HepG2 (cell line): ENCODE data around the gene UMOD. TPM values are rescaled to one million over a fixed set of nuclear protein-coding genes. Genes with fewer than 3 reads are reported as not detected.
A peak's percentile ranks its signal among the peaks of the same experiment; 100 is the strongest.

Experiments
- ATAC-seq: fragments of 200-7000 bp; cut with Tn5 transposase; 3 replicates; pipeline ENCODE4 v1.9.1; 2020; ENCODE audit warnings: mild to moderate bottlenecking, moderate library complexity
- BruUV-seq: library from RNA; stranded (reverse); fragments of 400-500 nt; replicated peaks from 2 replicates; lab custom pipeline; 2021; lab: Mats Ljungman, UMichigan
- CTCF ChIA-PET: fragments of 300-600 bp; formaldehyde crosslinking; extraction: SDS; loops from one replicate; lab custom pipeline; 2021; ENCODE audit warnings: low total read pairs, inconsistent platforms, low intra/inter-chr PET ratio; lab: Yijun Ruan, JAX
- POLR2A ChIA-PET: fragments of 350-600 bp; sonication (Branson Sonifier 250); formaldehyde crosslinking; loops from one replicate; lab custom pipeline; 2020; ENCODE audit warnings: antibody characterized with exemption, inconsistent platforms; lab: Yijun Ruan, JAX
- DNase-seq: peaks from one replicate; pipeline ENCODE4 v3.0.0-alpha.2; 2015; ENCODE audit warnings: low spot score
- FAIRE-seq: peaks from 3 replicates; lab custom pipeline; 2011; peaks lifted over from hg19 to GRCh38; lab: Jason Lieb, UNC
- H2AFZ ChIP-seq: one replicate; pipeline ENCODE4 v1.6.1; 2011; ENCODE audit warnings: low read length, inconsistent platforms
- H3K27ac ChIP-seq: fragments of 300-600 bp; 3 replicates; pipeline ENCODE4 v1.8.0; 2011; ENCODE audit warnings: mixed run types, mild to moderate bottlenecking, mixed read lengths, low read length, inconsistent platforms; ENCODE audit not compliant: insufficient read depth; ENCODE audit errors: extremely low read length
- H3K27me3 ChIP-seq, 2 experiments: fragments of 200-600 bp in 1 of 2; 2 replicates in 1 of 2; 3 replicates in 1 of 2; pipeline versions ENCODE4 v1.6.0 to v1.8.0; 2011; ENCODE audit warnings: low read length in 2 of 2, mild to moderate bottlenecking in 2 of 2, moderate library complexity in 2 of 2, inconsistent platforms in 1 of 2; ENCODE audit not compliant: insufficient read depth in 2 of 2, control insufficient read depth in 1 of 2
- H3K36me3 ChIP-seq, 2 experiments: fragments of 200-600 bp in 1 of 2; replicated peaks in 1 of 2; 2 replicates in 1 of 2; 3 replicates in 1 of 2; pipeline versions ENCODE4 v1.5.1 to v1.8.0; 2011; ENCODE audit warnings: low read length in 2 of 2, inconsistent platforms in 1 of 2; ENCODE audit not compliant: insufficient read depth in 2 of 2, control insufficient read depth in 1 of 2
- H3K4me1 ChIP-seq: 2 replicates; pipeline ENCODE4 v1.5.1; 2012; ENCODE audit warnings: low read length, inconsistent platforms; ENCODE audit not compliant: insufficient read depth
- H3K4me2 ChIP-seq: 2 replicates; pipeline ENCODE4 v1.6.0; 2011; ENCODE audit warnings: low read depth, low read length, inconsistent platforms
- H3K4me3 ChIP-seq, 3 experiments: fragments of 200-600 bp in 1 of 3; sonication (generic), shearing (Covaris generic) in 1 of 3; replicated peaks in 1 of 3; 2 replicates each; pipeline ENCODE4 v1.5.1; 2011 to 2016; ENCODE audit warnings: low read length in 3 of 3, inconsistent platforms in 2 of 3, low read depth in 2 of 3, mild to moderate bottlenecking in 2 of 3, control low read depth in 1 of 3, mixed read lengths in 1 of 3; ENCODE audit not compliant: insufficient read depth in 1 of 3
- H3K79me2 ChIP-seq: one replicate; pipeline ENCODE4 v1.6.1; 2011; ENCODE audit warnings: low read length, inconsistent platforms; ENCODE audit not compliant: insufficient read depth
- H3K9ac ChIP-seq: 2 replicates; pipeline ENCODE4 v1.6.0; 2011; ENCODE audit warnings: mild to moderate bottlenecking, low read depth, low read length, inconsistent platforms; ENCODE audit not compliant: insufficient read depth
- H3K9me3 ChIP-seq: 2 replicates; pipeline ENCODE4 v1.5.1; 2012; ENCODE audit warnings: mild to moderate bottlenecking, low read length
- H4K20me1 ChIP-seq: 2 replicates; pipeline ENCODE4 v1.6.0; 2011; ENCODE audit warnings: inconsistent platforms, mild to moderate bottlenecking, low read length, moderate library complexity; ENCODE audit not compliant: insufficient read depth
- ATF4 ChIP-seq, 2 experiments: fragments of 450-650 bp in 1 of 2; sonication (generic) in 1 of 2; formaldehyde crosslinking; IDR thresholded peaks; 2 replicates each; pipeline versions ENCODE4 v1.5.0 to v1.8.0; 2020 to 2022; ENCODE audit warnings: mild to moderate bottlenecking in 1 of 2, missing genetic modification reagents in 1 of 2
- ATF5 ChIP-seq: sonication (generic); formaldehyde crosslinking; IDR thresholded peaks from 2 replicates; pipeline ENCODE4 v1.4.0; 2020; ENCODE audit warnings: mild to moderate bottlenecking, low read depth, missing genetic modification reagents
- CEBPB ChIP-seq: IDR thresholded peaks from 2 replicates; pipeline ENCODE4 v1.6.1; 2011; ENCODE audit warnings: low read depth, low read length, improper control_type of control experiment, borderline replicate concordance
- CERS6 ChIP-seq: sonication (generic); formaldehyde crosslinking; IDR thresholded peaks from 2 replicates; pipeline ENCODE4 v1.5.0; 2020; ENCODE audit warnings: missing genetic modification reagents
- WGBS: methylation state at CpG from one replicate; pipeline ENCODE4 v1.1.6; 2017; ENCODE audit warnings: low lambda C conversion rate; 5-methylcytosine and 5-hydroxymethylcytosine counted together
- in situ Hi-C: cut with HindIII; loops from 2 replicates; pipeline ENCODE4 v1.10.0; 2017; ENCODE audit warnings: low pct_unique_long_range_greater_than_20kb; ENCODE audit not compliant: extremely low pct_ligation_motif_present
- intact Hi-C: fragments of 100-400 bp; cut with micrococcal nuclease; formaldehyde crosslinking; loops from one replicate; pipeline ENCODE4 v1.10.0; 2022; ENCODE audit not compliant: unreplicated experiment
- polyA plus RNA-seq, 8 experiments: library from polyadenylated mRNA; depleted of rRNA in 3 of 8; stranded (reverse) in 7 of 8; unstranded in 1 of 8; fragments of >200 nt; fragmentation: Illumina TruSeq in 4 of 8; extraction: Trizol in 4 of 8; gene quantifications; 2 replicates each; pipeline versions ENCODE4 v1.2.1 to v1.2.3, GENCODE V29; 2011 to 2016; ENCODE audit warnings: low read depth in 4 of 8, missing spikeins in 1 of 8, mixed read lengths in 1 of 8; ENCODE audit not compliant: insufficient read depth in 1 of 8
- total RNA-seq, 5 experiments: library from RNA; depleted of rRNA; stranded (reverse); fragments of >200 nt; fragmentation: Illumina TruSeq; extraction: Trizol; gene quantifications; 2 replicates each; pipeline ENCODE4 v1.2.3, GENCODE V29; 2016; ENCODE audit warnings: low read depth in 1 of 5

The UMOD gene
- total and polyA plus RNA-seq, 2 of the 13 experiments (the other 11 are each of a cell fraction or from before 2014, with no cell fraction given) = not detected

GRCh38 chr16:20319406-20319805, 33.1 kb downstream of the UMOD start:
- ATAC-seq = no peak
- no peak for DNase-seq
- H3K4me1 ChIP-seq = no peaks in the 10 kb centered on the region
- H3K27me3 ChIP-seq = peaks cover 0 to 5% of the 10 kb centered on the region in 2 experiments; a peak in 3 of 5 replicates
- no peaks in the 10 kb centered on the region for H4K20me1 ChIP-seq
- H3K9ac ChIP-seq = no peak overlapping the region
- H3K4me2 ChIP-seq = no peak overlapping the region
- no peaks in the 10 kb centered on the region for H3K36me3 ChIP-seq
- no peak overlapping the region for H3K4me3 ChIP-seq
- in situ Hi-C loops = loop anchor here (25.0 kb wide), 1 partner anchor 732 kb away; no protein-coding TSS in a partner anchor
- no peak overlapping the region for H2AFZ ChIP-seq
- CTCF ChIA-PET = no interaction called here
- POLR2A ChIA-PET = no interaction called here
- WGBS = 0% methylated on average over 1 of the region's 1 CpG
- no peak for FAIRE-seq
- TF ChIP-seq CEBPB = peak; percentile 50; the same call in 1 of the 2 replicates
- no peak for TF ChIP-seq CERS6 (CRISPR knock-in tag)
- TF ChIP-seq ATF4 (CRISPR knock-in tag; IDR thresholded peaks at IDR 0.05) = 0 out of 4 replicates have a peak, but pooled peaks of 1 of the 2 experiments have one; percentile 11
- H3K27ac ChIP-seq = no peak overlapping the region
- intact Hi-C loops = no loop called here
- no peaks in the 10 kb centered on the region for H3K9me3 ChIP-seq
- no TSS peak for BruUV-seq
- H3K79me2 ChIP-seq = no peaks in the 10 kb centered on the region

- Histone ChIP-seq H2AFZ (no peak overlapping the region), H3K27me3 (peaks cover 0 to 5% of the 10 kb centered on the region in 2 experiments; a peak in 3 of 5 replicates), H3K79me2 (no peaks in the 10 kb centered on the region), H3K4me1 (no peaks in the 10 kb centered on the region), H3K9me3 (no peaks in the 10 kb centered on the region), H3K4me2 (no peak overlapping the region), H3K9ac (no peak overlapping the region), H3K36me3 (no peaks in the 10 kb centered on the region), H4K20me1 (no peaks in the 10 kb centered on the region), H3K4me3 (no peak overlapping the region), H3K27ac (no peak overlapping the region)
- BruUV-seq = no TSS peak
- 35% methylated on average over 3 of the region's 3 CpGs for WGBS
- intact Hi-C loops = no loop called here
- FAIRE-seq = peak; percentile 46
- CTCF ChIA-PET = no interaction called here
- POLR2A ChIA-PET = no interaction called here
- ATAC-seq = no peak
- DNase-seq = no peak
- in situ Hi-C loops = loop anchor here (25.0 kb wide), 1 partner anchor 731 kb away; no protein-coding TSS in a partner anchor
- TF ChIP-seq ATF5 = no peak
- TF ChIP-seq, all 625 proteins: peak for 0
These were observed 34.1 kb downstream of the UMOD start for GRCh38 chr16:20318437-20318836.
